COLO668 (cell line): ENCODE measurements around the gene KRTAP4-5.
"Not testable (repeated sequence)": the region's sequence is repeated elsewhere in the genome, so short reads cannot be mapped to it uniquely, and the experiment has no call there.

Experiments
- DNase-seq: peaks from one replicate; lab custom pipeline; 2025; ENCODE audit not compliant: unreplicated experiment; lab: John Stamatoyannopoulos, UW

The KRTAP4-5 gene

GRCh38 chr17:41111151-41111885 is 38.3 kb downstream of the KRTAP4-5 start:
- DNase-seq = no peak

GRCh38 chr17:41108728-41109386 is 40.8 kb downstream of the KRTAP4-5 start:
- DNase-seq = not testable (repeated sequence)

GRCh38 chr17:41107941-41108450 is 41.6 kb downstream of the KRTAP4-5 start:
- DNase-seq = no peak

GRCh38 chr17:41105347-41105746 is 44.3 kb downstream of the KRTAP4-5 start, which contains the start of gene KRTAP4-9:
Gene KRTAP4-9 (plus strand): TSS chr17:41105389. CDS start chr17:41105389, 0 bp downstream.
- not testable (repeated sequence) for DNase-seq

GRCh38 chr17:41104386-41105038 is 45.1 kb downstream of the KRTAP4-5 start:
- not testable (repeated sequence) for DNase-seq

GRCh38 chr17:41103896-41104295 is 45.7 kb downstream of the KRTAP4-5 start:
- DNase-seq = no peak

GRCh38 chr17:41101586-41102259 is 47.9 kb downstream of the KRTAP4-5 start, which contains the start of gene KRTAP4-16:
Gene KRTAP4-16 (minus strand): TSS chr17:41102209. CDS start chr17:41102209, 0 bp downstream.
- DNase-seq = no peak

GRCh38 chr17:41099682-41100480 is 49.7 kb downstream of the KRTAP4-5 start:
- DNase-seq = not testable (repeated sequence)
